Cardiac ventricle fibroblast (primary cell): ENCODE data around the gene NSMCE4A. TPM values are rescaled to one million over a fixed set of nuclear protein-coding genes. Genes with fewer than 3 reads are reported as not detected.

Source experiments
- total RNA-seq: library from RNA; depleted of rRNA; stranded (reverse); fragments of >200 nt; gene quantifications from 2 replicates; pipeline ENCODE4 v1.2.3, GENCODE V29; 2015

Gene NSMCE4A
- total RNA-seq = 10.0 and 11.0 TPM in 2 replicates

DNA sequence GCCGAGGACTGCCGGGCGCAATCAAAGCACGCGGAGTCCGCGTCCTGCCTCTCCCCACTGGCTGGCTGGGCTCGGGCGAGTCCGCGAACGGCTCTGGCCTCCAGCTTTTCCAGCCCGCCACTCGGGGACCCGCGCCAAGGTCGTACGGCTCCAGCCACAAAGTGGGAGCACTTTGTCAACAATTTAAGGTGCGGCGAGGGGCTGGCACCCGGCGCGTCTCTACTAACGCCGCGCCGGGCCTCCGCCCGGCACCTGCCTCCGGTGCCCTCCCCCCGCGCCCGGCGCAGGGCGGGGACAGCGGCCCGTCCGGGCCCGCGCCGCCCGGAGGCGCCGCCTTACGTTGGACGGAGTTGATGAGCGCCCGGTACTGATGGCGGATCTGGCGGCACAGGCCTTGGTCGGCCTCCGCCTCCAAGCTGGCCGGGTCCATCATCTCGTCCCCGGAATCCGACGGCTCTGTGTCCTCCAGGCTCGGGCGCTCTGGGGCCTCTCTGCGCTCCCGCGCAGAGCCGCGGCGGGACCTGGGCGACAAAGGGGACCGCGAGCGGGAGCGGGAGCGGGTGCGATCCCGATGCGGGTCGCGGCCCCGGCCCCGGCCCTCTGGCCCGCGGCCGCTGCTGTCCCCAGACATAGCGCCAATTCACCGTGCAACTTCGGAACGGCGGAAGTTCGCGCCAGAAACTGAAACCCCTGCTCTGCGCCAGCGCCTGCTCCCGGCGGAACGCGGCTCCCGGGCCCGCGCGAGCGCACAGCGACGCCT is at the start of gene NSMCE4A:
Gene NSMCE4A (minus strand): TSS at position 683 of the 760 bp plus-strand sequence. CDS start 52 bp downstream, at position 631.

DNA sequence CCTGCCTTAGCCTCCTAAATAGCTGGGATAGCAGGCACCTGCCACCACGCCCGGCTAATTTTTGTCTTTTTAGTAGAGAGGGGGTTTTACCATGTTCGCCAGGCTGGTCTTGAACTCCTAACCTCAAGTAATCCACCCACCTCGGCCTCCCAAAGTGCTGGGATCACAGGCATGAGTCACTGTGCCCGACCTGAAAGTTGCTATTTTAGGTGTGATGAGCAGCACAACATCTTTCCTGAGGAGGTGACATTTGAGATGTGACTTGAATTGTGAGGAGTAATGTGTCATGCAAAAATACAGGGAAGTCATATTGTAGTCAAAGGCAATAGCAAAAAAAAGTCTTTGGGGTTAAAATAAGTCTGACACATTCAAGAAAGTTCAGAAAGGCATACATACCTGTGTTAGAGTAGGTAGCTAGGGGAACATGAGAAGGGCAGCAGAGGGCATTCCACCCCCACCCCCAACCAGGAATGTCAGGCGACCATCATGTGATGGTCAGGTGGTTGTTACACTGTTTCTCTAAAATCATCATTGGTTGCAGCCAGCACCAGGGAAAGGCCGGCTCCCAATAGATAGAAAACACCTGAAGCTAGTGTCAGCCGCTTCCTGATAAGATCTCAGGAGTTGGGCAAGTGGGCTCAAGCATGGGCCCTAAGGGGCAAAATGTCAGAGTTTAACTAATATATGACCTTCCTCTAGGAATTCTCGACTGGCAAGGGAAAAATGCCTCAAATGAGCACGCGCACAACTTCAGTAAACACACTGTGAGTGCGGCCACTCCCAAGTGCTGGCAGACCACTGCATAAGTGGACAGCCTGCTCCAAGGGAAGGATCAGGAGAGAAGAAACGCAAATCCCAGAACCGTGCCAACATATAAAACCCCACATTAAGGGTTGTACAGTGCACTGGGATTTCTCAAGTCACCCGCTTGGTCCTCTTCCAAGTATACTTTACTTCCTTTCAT is 13.6 kb upstream of the NSMCE4A start, which contains the start of gene TACC2:
Gene TACC2 (plus strand): TSS at position 803 of the 964 bp plus-strand sequence. CDS start 32,819 bp downstream, outside the sequence.

DNA sequence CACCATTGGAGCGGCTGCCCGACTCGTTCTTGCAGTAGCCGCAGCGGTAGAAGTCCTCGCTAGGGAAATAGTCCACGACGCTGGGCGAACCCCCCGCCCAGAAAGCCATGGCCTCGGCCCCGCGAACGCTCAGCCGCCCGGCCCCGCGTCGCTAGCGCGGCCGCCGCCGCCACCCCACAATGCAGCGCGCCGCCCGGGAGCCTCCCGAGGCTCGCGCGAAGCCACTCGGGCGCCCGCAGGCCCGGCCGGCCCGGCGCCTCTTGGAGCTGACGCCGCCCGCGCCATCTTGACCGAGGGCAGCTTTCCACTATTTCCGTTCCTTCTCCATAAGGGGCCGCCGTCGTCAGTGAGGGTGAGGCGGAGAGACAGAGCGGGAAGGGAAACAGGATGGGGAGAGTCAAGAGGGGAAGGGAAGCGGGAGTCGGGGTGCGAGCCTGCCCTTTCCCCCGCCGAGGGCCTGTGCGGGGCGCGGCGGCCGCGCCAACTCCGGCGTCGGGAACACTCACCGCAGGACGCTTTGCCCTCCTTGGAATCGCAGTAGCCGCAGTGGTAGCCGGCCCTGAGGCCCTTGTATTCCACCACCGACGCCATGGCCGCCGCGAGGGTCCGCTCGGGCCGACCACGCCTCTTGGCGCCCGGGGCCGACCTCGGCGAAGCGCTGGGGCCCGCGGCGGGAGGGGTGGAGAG is 47.0 kb downstream of the NSMCE4A start, which contains the start of gene ATE1:
Gene ATE1 (minus strand): TSS at position 191 of the 687 bp plus-strand sequence. CDS start 82 bp downstream, at position 109.

Other genes starting within 250 kb of the NSMCE4A start
- 10.9 and 13.5 TPM in 2 replicates for gene ATE1, start 47.2 kb downstream of the NSMCE4A start, total RNA-seq
- gene TACC2, start 13.9 kb upstream of the NSMCE4A start, total RNA-seq = 6.4 and 9.4 TPM in 2 replicates